Measurements from ENCODE around the gene BCAN.

DNA sequence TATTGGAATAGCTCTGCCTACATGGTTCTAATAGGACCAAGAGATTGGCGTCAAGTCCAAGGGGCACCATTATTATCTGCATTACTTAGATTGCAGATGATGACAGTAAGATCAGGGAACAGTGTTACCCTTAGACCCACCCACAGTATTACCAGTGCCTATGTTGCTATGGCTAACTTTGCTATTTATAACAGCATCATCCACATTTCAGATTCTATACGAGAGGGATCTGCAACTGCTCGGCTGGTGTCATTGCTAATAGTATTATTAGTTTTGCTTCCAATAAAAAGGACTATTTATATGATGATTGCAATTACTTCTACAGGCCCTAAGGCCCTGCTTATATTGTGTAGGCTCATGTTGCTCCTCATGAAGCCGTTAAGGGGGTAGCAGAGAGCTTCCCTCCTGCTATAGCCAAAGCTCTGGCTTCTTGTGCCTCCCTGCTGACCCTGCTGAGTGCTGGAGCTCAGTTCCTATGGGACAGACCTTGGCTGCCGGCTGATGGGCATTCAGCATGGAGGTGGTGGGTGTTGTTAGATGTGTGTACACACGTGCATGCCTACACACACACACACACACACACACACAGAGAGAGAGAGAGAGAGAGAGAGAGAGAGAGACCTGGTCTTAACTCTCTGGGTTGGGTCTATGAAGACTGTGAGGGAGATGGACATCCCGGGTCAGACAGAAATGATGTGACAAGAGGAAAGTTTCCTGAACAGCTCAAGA is 1.3 kb downstream of the BCAN start:
- TF ChIP-seq, protein P1, sequence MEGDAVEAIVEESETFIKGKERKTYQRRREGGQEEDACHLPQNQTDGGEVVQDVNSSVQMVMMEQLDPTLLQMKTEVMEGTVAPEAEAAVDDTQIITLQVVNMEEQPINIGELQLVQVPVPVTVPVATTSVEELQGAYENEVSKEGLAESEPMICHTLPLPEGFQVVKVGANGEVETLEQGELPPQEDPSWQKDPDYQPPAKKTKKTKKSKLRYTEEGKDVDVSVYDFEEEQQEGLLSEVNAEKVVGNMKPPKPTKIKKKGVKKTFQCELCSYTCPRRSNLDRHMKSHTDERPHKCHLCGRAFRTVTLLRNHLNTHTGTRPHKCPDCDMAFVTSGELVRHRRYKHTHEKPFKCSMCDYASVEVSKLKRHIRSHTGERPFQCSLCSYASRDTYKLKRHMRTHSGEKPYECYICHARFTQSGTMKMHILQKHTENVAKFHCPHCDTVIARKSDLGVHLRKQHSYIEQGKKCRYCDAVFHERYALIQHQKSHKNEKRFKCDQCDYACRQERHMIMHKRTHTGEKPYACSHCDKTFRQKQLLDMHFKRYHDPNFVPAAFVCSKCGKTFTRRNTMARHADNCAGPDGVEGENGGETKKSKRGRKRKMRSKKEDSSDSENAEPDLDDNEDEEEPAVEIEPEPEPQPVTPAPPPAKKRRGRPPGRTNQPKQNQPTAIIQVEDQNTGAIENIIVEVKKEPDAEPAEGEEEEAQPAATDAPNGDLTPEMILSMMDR (IDR thresholded peaks at IDR 0.05): no peak
- TF ChIP-seq POLR2A (IDR thresholded peaks at IDR 0.05): no peak
